ENCODE data around the gene EVPL.
"Not testable (repeated sequence)": the region's sequence is repeated elsewhere in the genome, so short reads cannot be mapped to it uniquely, and the experiment has no call there.

EVPL gene

GRCh38 chr17:75970626-75971025, 56.5 kb downstream of the EVPL start:
- Histone ChIP-seq H2AFZ (ENCODE audit: low read depth, low read length) (no peak overlapping the region), H3K36me3 (ENCODE audit: insufficient read depth, low read length) (peaks cover 21% of the 10 kb centered on the region), H3K27me3 (ENCODE audit: insufficient read depth, low read length) (no peaks in the 10 kb centered on the region)

GRCh38 chr17:75970011-75970523, 57.0 kb downstream of the EVPL start:
- H3K27me3 ChIP-seq (ENCODE audit: insufficient read depth, low read length): no peaks in the 10 kb centered on the region
- no peak overlapping the region for H3K4me3 ChIP-seq (ENCODE audit: low read length)
- no peak overlapping the region for H2AFZ ChIP-seq (ENCODE audit: low read depth, low read length)
- H3K36me3 ChIP-seq (ENCODE audit: insufficient read depth, low read length): peaks cover 21% of the 10 kb centered on the region
- H3K9me3 ChIP-seq (ENCODE audit: low read length): no peaks in the 10 kb centered on the region
- H3K4me1 ChIP-seq (ENCODE audit: insufficient read depth, low read length): no peaks in the 10 kb centered on the region

More at GRCh38 chr17:75970626-75971025, 56.5 kb downstream of the EVPL start:
- no peak overlapping the region for H3K4me3 ChIP-seq (ENCODE audit: low read length)
- no peaks in the 10 kb centered on the region for H3K9me3 ChIP-seq (ENCODE audit: low read length)
- no peaks in the 10 kb centered on the region for H3K4me1 ChIP-seq (ENCODE audit: insufficient read depth, low read length)

DNA sequence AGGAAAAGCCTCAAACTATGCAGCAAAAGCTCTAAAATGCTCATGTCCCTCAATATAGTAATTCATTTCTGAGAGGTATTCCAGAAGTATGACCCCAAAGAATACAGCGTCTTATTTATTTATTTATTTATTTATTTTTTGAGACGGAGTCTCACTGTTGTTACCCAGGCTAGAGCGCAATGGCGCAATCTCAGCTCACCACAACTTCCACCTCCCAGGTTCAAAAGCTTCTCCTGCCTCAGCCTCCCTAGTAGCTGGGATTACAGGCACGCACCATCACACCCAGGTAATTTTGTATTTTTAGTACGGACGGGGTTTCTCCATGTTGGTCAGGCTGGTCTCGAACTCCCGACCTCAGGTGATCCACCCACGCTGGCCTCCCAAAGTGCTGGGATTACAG, 58.1 kb downstream of the EVPL start:
- peaks cover 19% of the 10 kb centered on the region for H3K36me3 ChIP-seq (ENCODE audit: insufficient read depth, low read length)
- not testable (repeated sequence) for H3K4me1 ChIP-seq (ENCODE audit: insufficient read depth, low read length); H3K27me3 ChIP-seq (ENCODE audit: insufficient read depth, low read length); H3K4me3 ChIP-seq (ENCODE audit: low read length); H3K9me3 ChIP-seq (ENCODE audit: low read length); H2AFZ ChIP-seq (ENCODE audit: low read depth, low read length)

GRCh38 chr17:75965468-75965867, 61.6 kb downstream of the EVPL start:
- no peaks in the 10 kb centered on the region for H3K9me3 ChIP-seq (ENCODE audit: low read length)
- H3K4me3 ChIP-seq (ENCODE audit: low read length): no peak overlapping the region
- H3K4me1 ChIP-seq (ENCODE audit: insufficient read depth, low read length): no peaks in the 10 kb centered on the region
- H2AFZ ChIP-seq (ENCODE audit: low read depth, low read length): no peak overlapping the region
- no peaks in the 10 kb centered on the region for H3K27me3 ChIP-seq (ENCODE audit: insufficient read depth, low read length)
- peaks cover 17% of the 10 kb centered on the region for H3K36me3 ChIP-seq (ENCODE audit: insufficient read depth, low read length)

DNA sequence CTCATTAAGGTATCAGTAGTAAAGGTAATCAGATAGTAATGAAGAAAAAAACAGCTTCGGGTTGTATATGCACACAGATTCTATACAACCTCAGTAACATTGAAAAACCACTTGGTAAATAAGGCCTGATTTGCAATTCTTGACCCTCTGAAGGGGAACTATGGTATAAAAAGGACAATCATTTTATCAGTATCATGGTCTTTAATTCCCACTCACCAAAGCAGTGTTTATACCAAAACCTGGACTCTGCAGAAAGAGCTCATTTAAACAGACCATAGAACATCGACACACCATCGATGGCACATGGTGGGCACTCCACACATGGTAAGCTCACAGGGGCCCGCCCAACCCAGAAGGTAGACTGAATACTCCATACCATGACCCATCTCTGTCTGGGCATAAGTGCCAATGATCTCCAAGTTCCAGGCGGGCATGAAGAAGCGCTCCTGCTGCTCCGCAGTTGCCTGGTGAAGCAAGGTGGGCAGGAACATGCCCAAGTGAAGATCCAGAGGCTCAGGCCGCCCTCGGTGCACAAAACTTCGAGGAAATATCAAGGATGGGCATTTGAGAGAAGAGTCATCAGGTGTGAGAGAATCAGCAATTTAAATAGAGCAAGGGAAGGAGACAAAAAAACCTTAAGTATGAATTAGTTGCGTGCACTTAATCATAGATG, 67.1 kb downstream of the EVPL start:
- Histone ChIP-seq H3K36me3 (ENCODE audit: insufficient read depth, low read length) (peaks cover 26% of the 10 kb centered on the region), H3K9me3 (ENCODE audit: low read length) (no peaks in the 10 kb centered on the region), H2AFZ (ENCODE audit: low read depth, low read length) (no peak overlapping the region), H3K27me3 (ENCODE audit: insufficient read depth, low read length) (no peaks in the 10 kb centered on the region), H3K4me3 (ENCODE audit: low read length) (no peak overlapping the region), H3K4me1 (ENCODE audit: insufficient read depth, low read length) (no peaks in the 10 kb centered on the region)

- peaks cover 26% of the 10 kb centered on the region for H3K36me3 ChIP-seq (ENCODE audit: insufficient read depth, low read length)
- no peak overlapping the region for H3K4me3 ChIP-seq (ENCODE audit: low read length)
- no peak overlapping the region for H2AFZ ChIP-seq (ENCODE audit: low read depth, low read length)
- no peaks in the 10 kb centered on the region for H3K27me3 ChIP-seq (ENCODE audit: insufficient read depth, low read length)
- H3K9me3 ChIP-seq (ENCODE audit: low read length): no peaks in the 10 kb centered on the region
- H3K4me1 ChIP-seq (ENCODE audit: insufficient read depth, low read length): no peaks in the 10 kb centered on the region
Measured at GRCh38 chr17:75959051-75959838, 67.9 kb downstream of the EVPL start.
